Liver (tissue), 9 donors: ENCODE data around the gene CADM2. TPM values are rescaled to one million over a fixed set of nuclear protein-coding genes. Genes with fewer than 3 reads are reported as not detected.

Experiments used
- DNase-seq: peaks from one replicate; pipeline ENCODE4 v3.0.0-alpha.2; 2017; ENCODE audit warnings: low spot score
- H3K27ac ChIP-seq, 2 donors: one replicate each; pipeline ENCODE4 v1.7.0; 2013; ENCODE audit warnings: inconsistent platforms in 2 of 2, low read length in 2 of 2, control low read depth in 1 of 2, low read depth in 1 of 2, mild to moderate bottlenecking in 1 of 2
- H3K27me3 ChIP-seq, 4 donors: one replicate each; pipeline versions ENCODE4 v1.6.1 to v1.7.0; 2013; ENCODE audit warnings: low read length in 3 of 4, inconsistent platforms in 1 of 4, mild to moderate bottlenecking in 1 of 4, moderate library complexity in 1 of 4; ENCODE audit not compliant: control insufficient read depth in 4 of 4, insufficient read depth in 4 of 4
- H3K36me3 ChIP-seq, 4 donors: one replicate each; pipeline versions ENCODE4 v1.6.1 to v1.7.0; 2013; ENCODE audit warnings: low read length in 3 of 4, mild to moderate bottlenecking in 3 of 4, low read depth in 1 of 4, moderate library complexity in 1 of 4; ENCODE audit not compliant: control insufficient read depth in 4 of 4, insufficient read depth in 3 of 4
- H3K4me1 ChIP-seq, 4 donors: one replicate each; pipeline versions ENCODE4 v1.6.1 to v1.7.0; 2013; ENCODE audit warnings: low read length in 3 of 4, mild to moderate bottlenecking in 3 of 4, moderate library complexity in 1 of 4; ENCODE audit not compliant: control insufficient read depth in 4 of 4, insufficient read depth in 4 of 4
- H3K4me3 ChIP-seq, 3 donors: one replicate each; pipeline versions ENCODE4 v1.6.1 to v1.7.0; 2013; ENCODE audit warnings: low read length in 3 of 3, control low read depth in 1 of 3, low read depth in 1 of 3, mild to moderate bottlenecking in 1 of 3
- H3K9ac ChIP-seq, 2 donors: one replicate each; pipeline ENCODE4 v1.7.0; 2013; ENCODE audit warnings: low read length in 2 of 2, mild to moderate bottlenecking in 2 of 2, moderate library complexity in 2 of 2, control low read depth in 1 of 2, low read depth in 1 of 2
- H3K9me3 ChIP-seq, 4 donors: one replicate each; pipeline versions ENCODE4 v1.6.1 to v1.7.0; 2013; ENCODE audit warnings: low read length in 3 of 4; ENCODE audit not compliant: control insufficient read depth in 4 of 4
- CTCF ChIP-seq: fragments of 150-350 bp; IDR thresholded peaks from 2 replicates; pipeline ENCODE4 v1.5.1; 2017; ENCODE audit warnings: improper control_type of control experiment, low read depth, low read length; ENCODE audit not compliant: missing input control
- EGR1 ChIP-seq, 2 donors: IDR thresholded peaks; 2 replicates each; pipeline ENCODE4 v1.6.1; 2016 to 2018; ENCODE audit warnings: antibody characterized with exemption in 2 of 2, low read depth in 2 of 2
- FOXA1 ChIP-seq: IDR thresholded peaks from 2 replicates; pipeline ENCODE4 v1.6.1; 2016; ENCODE audit warnings: antibody characterized with exemption
- GABPA ChIP-seq, 2 donors: IDR thresholded peaks in 1 of 2; conservative IDR thresholded peaks in 1 of 2; 2 replicates each; pipeline ENCODE4 v1.6.1; 2016; ENCODE audit warnings: antibody characterized with exemption in 2 of 2, mild to moderate bottlenecking in 1 of 2, moderate library complexity in 1 of 2
- HNF4A ChIP-seq, 2 donors: conservative IDR thresholded peaks; 2 replicates each; pipeline ENCODE4 v1.6.1; 2016; ENCODE audit warnings: antibody characterized with exemption in 2 of 2, mild to moderate bottlenecking in 2 of 2
- NR2F2 ChIP-seq: IDR thresholded peaks from 2 replicates; pipeline ENCODE4 v1.6.1; 2016; ENCODE audit warnings: antibody characterized with exemption
- RAD21 ChIP-seq, 2 donors: IDR thresholded peaks; 2 replicates each; pipeline ENCODE4 v1.6.1; 2016; ENCODE audit warnings: antibody characterized with exemption in 2 of 2, mild to moderate bottlenecking in 2 of 2
- SP1 ChIP-seq: IDR thresholded peaks from 2 replicates; pipeline ENCODE4 v1.6.1; 2018; ENCODE audit warnings: antibody characterized with exemption, mild to moderate bottlenecking
- TAF1 ChIP-seq: conservative IDR thresholded peaks from 2 replicates; pipeline ENCODE4 v1.6.1; 2016; ENCODE audit warnings: antibody characterized with exemption, mild to moderate bottlenecking
- WGBS: extraction: QIAGEN DNeasy Blood & Tissue Kit; methylation state at CpG from one replicate; pipeline ENCODE4 v1.1.7; 2013; 5-methylcytosine and 5-hydroxymethylcytosine counted together
- polyA plus RNA-seq, 2 donors: library from polyadenylated mRNA; stranded (reverse) in 1 of 2; unstranded in 1 of 2; fragments of 200-250 nt in 1 of 2; fragments of >200 nt in 1 of 2; fragmentation: Nextera tagmentation in 1 of 2; extraction: Ambion mirVana in 1 of 2; gene quantifications; one replicate each; pipeline versions ENCODE4 v1.2.1 to v1.2.3, GENCODE V29; 2013 to 2015
- total RNA-seq, 2 donors: library from RNA; depleted of rRNA; stranded (reverse); fragments of >200 nt; gene quantifications; one replicate each; pipeline ENCODE4 v1.2.3, GENCODE V29; 2014
- TF ChIP-seq, protein P1 (sequence below): IDR thresholded peaks from 2 replicates; pipeline ENCODE4 v1.6.1; 2016; ENCODE audit warnings: antibody characterized with exemption
- TF ChIP-seq, protein P2 (sequence below): IDR thresholded peaks from 2 replicates; pipeline ENCODE4 v1.6.1; 2016; ENCODE audit warnings: antibody characterized with exemption, mild to moderate bottlenecking
- TF ChIP-seq, protein P3 (sequence below): IDR thresholded peaks from 2 replicates; pipeline ENCODE4 v1.6.1; 2016; ENCODE audit warnings: antibody characterized with exemption
- TF ChIP-seq, protein P4 (sequence below): IDR thresholded peaks from 2 replicates; pipeline ENCODE4 v1.6.1; 2016; ENCODE audit warnings: antibody characterized with exemption
- donor health status: healthy.
- donor health status: healthy.
- donor health status: healthy.
- donor health status: healthy.
- donor health status: healthy.

Gene CADM2
- total and polyA plus RNA-seq, 4 donors = 0.35 to 0.92 (median 0.51) TPM

- Histone ChIP-seq H3K27me3 (no peaks in the 10 kb centered on the region), H3K27ac (no peak overlapping the region), H3K36me3 (no peaks in the 10 kb centered on the region), H3K4me3 (no peak overlapping the region), H3K9ac (no peak overlapping the region), H3K4me1 (no peaks in the 10 kb centered on the region), H3K9me3 (no peaks in the 10 kb centered on the region)
- 81% methylated on average over 2 of the region's 2 CpGs for WGBS
- TF ChIP-seq NR2F2 = no peak
- TF ChIP-seq, protein P1, sequence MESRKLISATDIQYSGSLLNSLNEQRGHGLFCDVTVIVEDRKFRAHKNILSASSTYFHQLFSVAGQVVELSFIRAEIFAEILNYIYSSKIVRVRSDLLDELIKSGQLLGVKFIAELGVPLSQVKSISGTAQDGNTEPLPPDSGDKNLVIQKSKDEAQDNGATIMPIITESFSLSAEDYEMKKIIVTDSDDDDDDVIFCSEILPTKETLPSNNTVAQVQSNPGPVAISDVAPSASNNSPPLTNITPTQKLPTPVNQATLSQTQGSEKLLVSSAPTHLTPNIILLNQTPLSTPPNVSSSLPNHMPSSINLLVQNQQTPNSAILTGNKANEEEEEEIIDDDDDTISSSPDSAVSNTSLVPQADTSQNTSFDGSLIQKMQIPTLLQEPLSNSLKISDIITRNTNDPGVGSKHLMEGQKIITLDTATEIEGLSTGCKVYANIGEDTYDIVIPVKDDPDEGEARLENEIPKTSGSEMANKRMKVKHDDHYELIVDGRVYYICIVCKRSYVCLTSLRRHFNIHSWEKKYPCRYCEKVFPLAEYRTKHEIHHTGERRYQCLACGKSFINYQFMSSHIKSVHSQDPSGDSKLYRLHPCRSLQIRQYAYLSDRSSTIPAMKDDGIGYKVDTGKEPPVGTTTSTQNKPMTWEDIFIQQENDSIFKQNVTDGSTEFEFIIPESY = no peak
- TF ChIP-seq SP1 = no peak
- TF ChIP-seq HNF4A (conservative IDR thresholded peaks at IDR 0.05) = no peak
- no peak for TF ChIP-seq EGR1 (IDR thresholded peaks at IDR 0.05; ENCODE audit: low read depth in 2 of 2)
- TF ChIP-seq CTCF = no peak
- TF ChIP-seq, protein P2, sequence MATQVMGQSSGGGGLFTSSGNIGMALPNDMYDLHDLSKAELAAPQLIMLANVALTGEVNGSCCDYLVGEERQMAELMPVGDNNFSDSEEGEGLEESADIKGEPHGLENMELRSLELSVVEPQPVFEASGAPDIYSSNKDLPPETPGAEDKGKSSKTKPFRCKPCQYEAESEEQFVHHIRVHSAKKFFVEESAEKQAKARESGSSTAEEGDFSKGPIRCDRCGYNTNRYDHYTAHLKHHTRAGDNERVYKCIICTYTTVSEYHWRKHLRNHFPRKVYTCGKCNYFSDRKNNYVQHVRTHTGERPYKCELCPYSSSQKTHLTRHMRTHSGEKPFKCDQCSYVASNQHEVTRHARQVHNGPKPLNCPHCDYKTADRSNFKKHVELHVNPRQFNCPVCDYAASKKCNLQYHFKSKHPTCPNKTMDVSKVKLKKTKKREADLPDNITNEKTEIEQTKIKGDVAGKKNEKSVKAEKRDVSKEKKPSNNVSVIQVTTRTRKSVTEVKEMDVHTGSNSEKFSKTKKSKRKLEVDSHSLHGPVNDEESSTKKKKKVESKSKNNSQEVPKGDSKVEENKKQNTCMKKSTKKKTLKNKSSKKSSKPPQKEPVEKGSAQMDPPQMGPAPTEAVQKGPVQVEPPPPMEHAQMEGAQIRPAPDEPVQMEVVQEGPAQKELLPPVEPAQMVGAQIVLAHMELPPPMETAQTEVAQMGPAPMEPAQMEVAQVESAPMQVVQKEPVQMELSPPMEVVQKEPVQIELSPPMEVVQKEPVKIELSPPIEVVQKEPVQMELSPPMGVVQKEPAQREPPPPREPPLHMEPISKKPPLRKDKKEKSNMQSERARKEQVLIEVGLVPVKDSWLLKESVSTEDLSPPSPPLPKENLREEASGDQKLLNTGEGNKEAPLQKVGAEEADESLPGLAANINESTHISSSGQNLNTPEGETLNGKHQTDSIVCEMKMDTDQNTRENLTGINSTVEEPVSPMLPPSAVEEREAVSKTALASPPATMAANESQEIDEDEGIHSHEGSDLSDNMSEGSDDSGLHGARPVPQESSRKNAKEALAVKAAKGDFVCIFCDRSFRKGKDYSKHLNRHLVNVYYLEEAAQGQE = no peak
- TF ChIP-seq, protein P3, sequence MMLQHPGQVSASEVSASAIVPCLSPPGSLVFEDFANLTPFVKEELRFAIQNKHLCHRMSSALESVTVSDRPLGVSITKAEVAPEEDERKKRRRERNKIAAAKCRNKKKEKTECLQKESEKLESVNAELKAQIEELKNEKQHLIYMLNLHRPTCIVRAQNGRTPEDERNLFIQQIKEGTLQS = no peak
- no peak for TF ChIP-seq TAF1
- no peak for TF ChIP-seq FOXA1
- TF ChIP-seq, protein P4, sequence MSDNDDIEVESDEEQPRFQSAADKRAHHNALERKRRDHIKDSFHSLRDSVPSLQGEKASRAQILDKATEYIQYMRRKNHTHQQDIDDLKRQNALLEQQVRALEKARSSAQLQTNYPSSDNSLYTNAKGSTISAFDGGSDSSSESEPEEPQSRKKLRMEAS = no peak
- TF ChIP-seq GABPA (IDR thresholded peaks at IDR 0.05 in 1 of 2, conservative IDR thresholded peaks at IDR 0.05 in 1 of 2) = no peak
- DNase-seq = no peak
Measured at GRCh38 chr3:85574006-85574705, 615.4 kb downstream of the CADM2 start.

DNA sequence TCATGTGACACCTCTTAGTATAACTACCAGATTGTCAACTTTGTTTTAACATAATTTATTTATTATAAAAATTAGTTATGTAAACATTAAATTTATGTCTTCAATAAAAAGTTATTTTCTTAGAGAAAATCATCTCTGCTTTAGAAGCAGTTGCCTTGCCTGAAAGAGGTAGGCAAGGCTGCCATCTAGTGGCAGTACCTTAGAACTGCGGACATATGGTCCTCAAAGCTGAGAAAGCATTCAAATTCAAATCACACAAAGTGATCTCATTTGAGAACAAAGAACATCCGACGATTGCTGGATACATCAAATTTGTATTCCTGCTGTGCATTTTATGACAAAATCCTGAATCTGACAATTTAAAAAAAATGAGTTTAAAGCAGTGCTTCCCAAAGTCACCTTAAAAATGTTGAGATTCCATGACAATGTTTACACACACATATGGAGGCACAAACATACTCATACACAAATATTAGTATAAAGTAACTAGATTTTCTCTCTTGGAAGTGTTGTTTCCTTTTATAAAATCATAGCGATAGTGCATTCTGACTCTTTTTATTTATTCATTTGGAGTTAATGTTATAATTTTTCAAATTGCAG, 617.4 kb downstream of the CADM2 start:
- H3K9ac ChIP-seq = no peak overlapping the region
- no peaks in the 10 kb centered on the region for H3K36me3 ChIP-seq
- H3K4me3 ChIP-seq = no peak overlapping the region
- DNase-seq = peak; percentile 45
- no peak overlapping the region for H3K27ac ChIP-seq
- no peaks in the 10 kb centered on the region for H3K27me3 ChIP-seq
- H3K4me1 ChIP-seq = no peaks in the 10 kb centered on the region
- TF ChIP-seq RAD21 (IDR thresholded peaks at IDR 0.05) (peak; percentile 90), CTCF (peak; percentile 78)
- TF ChIP-seq, protein P1 = no peak
- WGBS = 8% methylated on average over 4 of the region's 4 CpGs
- no peaks in the 10 kb centered on the region for H3K9me3 ChIP-seq
